Measurements from ENCODE around the gene GJB2. TPM values are rescaled to one million over a fixed set of nuclear protein-coding genes. Genes with fewer than 3 reads are reported as not detected.
"Not testable (repeated sequence)": the region's sequence is repeated elsewhere in the genome, so short reads cannot be mapped to it uniquely, and the experiment has no call there.

GJB2 gene
- total RNA-seq, 1 donor = 3.4 TPM

DNA sequence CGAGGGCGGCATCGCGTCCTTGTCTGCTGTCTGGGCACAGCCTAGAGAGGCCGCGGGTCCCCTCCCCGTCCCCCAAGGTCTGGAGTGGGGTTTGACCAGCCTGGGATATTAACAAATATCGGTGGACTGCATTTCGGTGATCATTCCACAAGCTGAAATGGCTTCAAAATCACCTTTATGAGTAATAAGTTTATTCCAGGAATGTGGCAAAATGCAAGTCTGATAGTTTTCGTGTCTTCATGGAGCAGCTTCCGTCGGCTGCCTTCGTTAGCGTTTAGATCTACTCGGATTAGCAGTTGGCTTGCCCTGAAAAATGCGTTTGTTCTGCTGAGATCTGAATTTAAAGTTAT lies 30.8 kb downstream of the GJB2 start:
- Histone ChIP-seq H3K4me1 (ENCODE audit: insufficient read depth, low read length) (peaks cover 22% of the 10 kb centered on the region), H3K27me3 (ENCODE audit: insufficient read depth, low read length) (peaks cover 58% of the 10 kb centered on the region), H3K9me3 (ENCODE audit: low read depth, low read length) (no peaks in the 10 kb centered on the region), H3K4me3 (ENCODE audit: low read length) (no peak overlapping the region)

DNA sequence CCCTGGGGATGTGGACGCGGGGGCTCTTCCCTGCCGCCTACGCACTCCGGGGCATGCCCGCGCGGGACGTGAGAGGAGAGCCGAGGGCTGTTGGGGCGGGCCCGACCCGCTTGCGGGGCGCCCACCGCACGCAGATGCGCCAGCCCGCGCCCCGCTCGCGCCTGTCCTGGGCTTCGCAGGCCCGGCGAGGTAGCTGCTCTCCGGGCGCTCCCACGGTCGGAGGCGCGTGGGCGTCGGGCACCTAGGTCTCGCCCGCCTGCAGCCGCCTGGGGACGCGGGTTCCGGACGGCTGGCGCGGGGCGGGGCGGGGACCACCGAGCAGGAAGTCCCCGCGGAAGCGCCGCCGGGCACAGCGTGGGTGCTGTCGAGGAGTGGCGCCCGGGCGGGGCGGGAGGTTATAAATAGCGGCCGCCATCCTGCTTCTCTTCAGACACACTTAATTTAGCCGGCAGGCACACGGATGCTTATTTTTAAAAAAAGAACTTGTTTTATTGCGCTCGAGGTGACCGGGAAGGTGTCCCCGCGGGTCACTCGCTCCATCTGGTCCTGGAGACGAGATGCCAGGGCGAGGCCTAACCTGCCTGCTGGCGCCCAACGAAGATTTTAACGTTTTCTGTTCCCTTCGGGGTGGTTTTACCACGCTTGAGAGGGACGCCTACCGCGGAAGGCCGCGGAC lies 31.3 kb downstream of the GJB2 start:
- Histone ChIP-seq H3K27me3 (ENCODE audit: insufficient read depth, low read length) (peaks cover 63% of the 10 kb centered on the region), H3K4me3 (ENCODE audit: low read length) (peak overlapping the region; percentile 35), H3K9me3 (ENCODE audit: low read depth, low read length) (no peaks in the 10 kb centered on the region), H3K4me1 (ENCODE audit: insufficient read depth, low read length) (peaks cover 22% of the 10 kb centered on the region)

GRCh38 chr13:20160306-20161274 lies 32.1 kb downstream of the GJB2 start, which contains the start of gene GJA3:
GJA3 (minus strand) TSS chr13:20161052; CDS start chr13:20143288, 17,764 bp downstream.
- no peaks in the 10 kb centered on the region for H3K9me3 ChIP-seq (ENCODE audit: low read depth, low read length)
- peaks cover 22% of the 10 kb centered on the region for H3K4me1 ChIP-seq (ENCODE audit: insufficient read depth, low read length)
- H3K27me3 ChIP-seq (ENCODE audit: insufficient read depth, low read length) = peaks cover 69% of the 10 kb centered on the region
- H3K4me3 ChIP-seq (ENCODE audit: low read length) = peak within 1 kb of the TSS; percentile 35

- no peak overlapping the region for H3K4me3 ChIP-seq (ENCODE audit: low read length)
- H3K9me3 ChIP-seq (ENCODE audit: low read depth, low read length) = no peaks in the 10 kb centered on the region
- H3K27me3 ChIP-seq (ENCODE audit: insufficient read depth, low read length) = peaks cover 72% of the 10 kb centered on the region
- H3K4me1 ChIP-seq (ENCODE audit: insufficient read depth, low read length) = peaks cover 22% of the 10 kb centered on the region
These were observed 33.0 kb downstream of the GJB2 start for GRCh38 chr13:20159646-20160305.

GRCh38 chr13:20157151-20157796 lies 35.5 kb downstream of the GJB2 start:
- H3K9me3 ChIP-seq (ENCODE audit: low read depth, low read length) = no peaks in the 10 kb centered on the region
- peaks cover 22% of the 10 kb centered on the region for H3K4me1 ChIP-seq (ENCODE audit: insufficient read depth, low read length)
- H3K4me3 ChIP-seq (ENCODE audit: low read length) = no peak overlapping the region
- H3K27me3 ChIP-seq (ENCODE audit: insufficient read depth, low read length) = peaks cover 68% of the 10 kb centered on the region

- Histone ChIP-seq H3K27me3 (ENCODE audit: insufficient read depth, low read length) (peaks cover 62% of the 10 kb centered on the region), H3K4me1 (ENCODE audit: insufficient read depth, low read length) (peaks cover 18% of the 10 kb centered on the region), H3K9me3 (ENCODE audit: low read depth, low read length) (no peaks in the 10 kb centered on the region), H3K4me3 (ENCODE audit: low read length) (no peak overlapping the region)
These were observed 36.0 kb downstream of the GJB2 start for GRCh38 chr13:20156702-20157101.

DNA sequence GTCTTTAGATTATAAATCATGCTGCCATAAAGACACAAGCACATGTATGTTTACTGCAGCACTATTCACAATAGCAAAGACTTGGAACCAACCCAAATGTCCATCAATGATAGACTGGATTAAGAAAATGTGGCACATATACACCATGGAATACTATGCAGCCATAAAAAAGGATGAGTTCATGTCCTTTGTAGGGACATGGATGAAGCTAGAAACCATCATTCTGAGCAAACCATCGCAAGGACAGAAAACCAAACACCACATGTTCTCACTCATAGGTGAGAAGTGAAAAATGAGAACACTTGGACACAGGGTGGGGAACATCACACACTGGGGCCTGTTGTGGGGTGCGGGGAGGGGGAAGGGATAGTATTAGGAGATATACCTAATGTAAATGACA lies 39.4 kb downstream of the GJB2 start:
- not testable (repeated sequence) for H3K4me3 ChIP-seq (ENCODE audit: low read length); H3K4me1 ChIP-seq (ENCODE audit: insufficient read depth, low read length); H3K9me3 ChIP-seq (ENCODE audit: low read depth, low read length)
- peaks cover 37% of the 10 kb centered on the region for H3K27me3 ChIP-seq (ENCODE audit: insufficient read depth, low read length)

GRCh38 chr13:20151612-20152011 lies 41.1 kb downstream of the GJB2 start:
- Histone ChIP-seq H3K4me3 (ENCODE audit: low read length) (no peak overlapping the region), H3K9me3 (ENCODE audit: low read depth, low read length) (no peaks in the 10 kb centered on the region), H3K4me1 (ENCODE audit: insufficient read depth, low read length) (no peaks in the 10 kb centered on the region), H3K27me3 (ENCODE audit: insufficient read depth, low read length) (peaks cover 23% of the 10 kb centered on the region)

DNA sequence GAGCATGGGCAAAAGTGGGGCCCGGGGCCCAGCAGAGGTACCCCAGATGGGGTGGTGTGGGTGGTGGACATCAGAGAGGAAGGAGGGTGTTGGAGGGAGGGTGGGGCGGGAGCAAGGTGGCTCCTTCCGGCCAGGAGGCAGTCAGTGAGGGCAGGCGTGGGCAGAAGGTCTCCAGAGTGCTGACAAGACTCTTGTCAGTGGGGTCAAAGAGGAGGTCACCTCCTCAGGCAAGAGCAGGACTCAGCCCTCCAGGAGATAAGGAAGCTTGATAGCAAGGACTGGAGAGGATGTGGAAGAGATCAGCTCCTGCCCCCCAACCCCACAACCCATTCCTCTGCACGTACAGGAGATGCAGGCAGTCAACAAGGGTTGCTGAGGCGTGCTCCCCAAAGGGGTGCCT lies 41.7 kb downstream of the GJB2 start:
- H3K9me3 ChIP-seq (ENCODE audit: low read depth, low read length) = no peaks in the 10 kb centered on the region
- H3K27me3 ChIP-seq (ENCODE audit: insufficient read depth, low read length) = peaks cover 17% of the 10 kb centered on the region
- no peaks in the 10 kb centered on the region for H3K4me1 ChIP-seq (ENCODE audit: insufficient read depth, low read length)
- no peak overlapping the region for H3K4me3 ChIP-seq (ENCODE audit: low read length)

GRCh38 chr13:20150561-20150960 lies 42.2 kb downstream of the GJB2 start:
- no peaks in the 10 kb centered on the region for H3K4me1 ChIP-seq (ENCODE audit: insufficient read depth, low read length)
- no peaks in the 10 kb centered on the region for H3K9me3 ChIP-seq (ENCODE audit: low read depth, low read length)
- H3K27me3 ChIP-seq (ENCODE audit: insufficient read depth, low read length) = peaks cover 12% of the 10 kb centered on the region
- no peak overlapping the region for H3K4me3 ChIP-seq (ENCODE audit: low read length)

DNA sequence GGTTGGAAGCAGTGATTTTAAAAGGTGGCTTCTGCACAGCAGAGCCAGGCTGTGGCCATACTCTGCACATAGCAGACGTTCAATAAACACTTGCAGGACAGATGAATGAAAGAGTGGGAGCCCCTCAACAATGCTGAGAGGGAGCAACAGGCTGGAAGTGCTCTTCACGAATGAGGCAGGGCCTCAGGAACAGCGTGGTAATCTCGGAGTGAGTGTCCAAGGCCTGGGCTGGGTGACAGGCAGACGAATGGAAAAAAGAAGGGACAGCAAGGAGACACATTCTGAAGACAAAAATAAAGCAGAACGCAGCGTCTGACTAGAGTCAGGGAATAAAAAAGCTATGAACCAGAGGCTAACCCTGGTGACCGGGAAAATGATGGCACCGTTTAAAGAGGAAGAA lies 43.0 kb downstream of the GJB2 start:
- H3K4me1 ChIP-seq (ENCODE audit: insufficient read depth, low read length) = no peaks in the 10 kb centered on the region
- H3K4me3 ChIP-seq (ENCODE audit: low read length) = no peak overlapping the region
- peaks cover 8% of the 10 kb centered on the region for H3K27me3 ChIP-seq (ENCODE audit: insufficient read depth, low read length)
- H3K9me3 ChIP-seq (ENCODE audit: low read depth, low read length) = no peaks in the 10 kb centered on the region

DNA sequence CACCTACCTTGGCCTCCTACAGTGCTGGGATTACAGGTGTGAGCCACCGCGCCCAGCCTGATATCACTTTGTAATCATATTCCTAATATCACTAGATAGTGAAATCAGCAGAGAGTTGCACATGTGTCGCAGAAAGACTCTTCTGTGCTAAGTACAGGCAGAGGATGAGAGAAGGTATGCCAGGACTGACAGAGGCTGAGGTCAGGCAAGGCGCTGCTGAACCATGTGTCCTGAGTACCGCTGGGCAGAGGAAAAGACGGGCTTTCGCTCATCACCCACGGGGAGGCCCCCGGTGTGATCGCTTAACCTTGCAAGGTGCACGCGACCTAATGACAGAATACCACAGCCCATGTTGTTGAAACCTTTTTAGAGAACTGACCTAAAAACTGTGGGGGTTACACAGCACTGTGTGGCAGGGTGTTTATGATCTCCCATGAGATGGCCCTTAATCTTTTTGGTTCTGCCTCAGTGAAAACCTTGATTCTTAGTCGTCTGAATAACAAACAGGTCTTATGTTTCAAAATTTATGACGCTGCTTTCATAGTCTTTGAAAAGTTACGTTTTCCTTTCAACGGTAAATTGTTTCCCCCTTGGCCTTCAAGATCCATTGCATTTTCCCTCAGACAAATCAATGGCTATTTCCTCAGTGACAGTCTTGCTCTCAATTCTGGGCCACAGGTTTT lies 44.1 kb downstream of the GJB2 start:
- Histone ChIP-seq H3K27me3 (ENCODE audit: insufficient read depth, low read length) (peaks cover 3% of the 10 kb centered on the region), H3K4me3 (ENCODE audit: low read length) (no peak overlapping the region), H3K4me1 (ENCODE audit: insufficient read depth, low read length) (no peaks in the 10 kb centered on the region), H3K9me3 (ENCODE audit: low read depth, low read length) (no peaks in the 10 kb centered on the region)

DNA sequence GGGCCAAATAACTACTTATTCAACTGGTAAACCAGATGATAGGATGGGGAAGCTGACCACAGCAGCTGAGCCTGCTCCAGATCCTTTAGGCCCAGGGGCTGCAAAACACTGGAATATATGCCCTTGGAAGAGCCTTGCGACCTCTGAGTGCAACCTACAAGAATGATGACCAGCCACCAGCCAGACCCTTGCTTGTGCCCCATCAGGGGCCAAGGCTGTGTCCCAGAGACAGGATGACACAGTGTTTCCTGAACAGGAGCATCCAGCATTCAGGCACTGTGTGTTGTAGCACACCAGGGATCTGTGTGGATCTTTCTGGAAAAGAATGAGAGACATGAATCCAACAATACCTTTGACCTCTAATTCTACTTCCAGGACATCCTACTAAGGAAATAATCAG lies 46.4 kb downstream of the GJB2 start:
- no peaks in the 10 kb centered on the region for H3K4me1 ChIP-seq (ENCODE audit: insufficient read depth, low read length)
- H3K9me3 ChIP-seq (ENCODE audit: low read depth, low read length) = no peaks in the 10 kb centered on the region
- peaks cover 21% of the 10 kb centered on the region for H3K27me3 ChIP-seq (ENCODE audit: insufficient read depth, low read length)
- no peak overlapping the region for H3K4me3 ChIP-seq (ENCODE audit: low read length)

DNA sequence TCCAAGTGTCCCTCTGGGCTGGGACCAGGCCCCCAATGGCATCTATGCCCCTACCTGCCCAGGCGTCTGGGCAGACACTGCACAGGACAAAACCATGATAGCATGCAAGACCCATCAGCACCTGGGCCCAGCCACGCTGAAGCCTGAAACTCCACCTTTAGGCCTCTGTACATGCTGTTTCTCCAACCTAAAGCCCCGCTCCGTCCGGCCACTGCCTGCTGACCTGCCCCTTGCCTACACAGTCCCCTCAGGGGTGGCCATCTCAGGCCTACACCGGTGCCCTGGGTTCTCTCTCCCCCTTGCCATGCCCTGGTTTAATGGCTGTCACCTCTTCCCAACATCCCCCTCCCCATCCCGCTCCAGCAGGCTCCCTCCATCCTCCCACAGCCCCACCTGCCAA lies 47.2 kb downstream of the GJB2 start:
- Histone ChIP-seq H3K4me3 (ENCODE audit: low read length) (no peak overlapping the region), H3K4me1 (ENCODE audit: insufficient read depth, low read length) (no peaks in the 10 kb centered on the region), H3K9me3 (ENCODE audit: low read depth, low read length) (no peaks in the 10 kb centered on the region), H3K27me3 (ENCODE audit: insufficient read depth, low read length) (peaks cover 28% of the 10 kb centered on the region)

All from mononuclear cell (primary cell).